Lower leg skin (tissue), 4 donors: ENCODE measurements around the gene DQX1. TPM values are rescaled to one million over a fixed set of nuclear protein-coding genes. Genes with fewer than 3 reads are reported as not detected.

Source experiments
- DNase-seq, 2 donors: peaks; one replicate each; pipeline ENCODE4 v3.0.0-alpha.2; 2019; ENCODE audit warnings: low spot score in 2 of 2
- H3K4me3 ChIP-seq: fragments of 200-600 bp; sonication (generic); 2 replicates; pipeline ENCODE4 v1.5.1; 2017; ENCODE audit warnings: mild to moderate bottlenecking, low read depth; ENCODE audit not compliant: poor library complexity, severe bottlenecking
- POLR2A ChIP-seq, 2 donors: fragments of 450-650 bp; IDR thresholded peaks; one replicate each; pipeline ENCODE4 v1.6.1; 2016 to 2017; ENCODE audit warnings: antibody characterized with exemption in 2 of 2, mild to moderate bottlenecking in 1 of 2, moderate library complexity in 1 of 2
- WGBS, 2 donors: methylation state at CpG; one replicate each; pipeline ENCODE4 v1.1.5; 2018; 5-methylcytosine and 5-hydroxymethylcytosine counted together
- intact Hi-C: fragments of 100-400 bp; cut with DNase I; formaldehyde crosslinking; loops from one replicate; pipeline ENCODE4 v1.15.0; 2023; ENCODE audit warnings: low total_unique reads
- total RNA-seq, 4 donors: library from RNA; depleted of rRNA; stranded (reverse); fragments of >200 nt; gene quantifications; one replicate each; pipeline ENCODE4 v1.1.0, GENCODE V29; 2016
- TF ChIP-seq, protein P1 (sequence below), 3 donors: fragments of 450-650 bp; IDR thresholded peaks; one replicate each; pipeline ENCODE4 v1.5.1; 2016; ENCODE audit warnings: antibody characterized with exemption in 3 of 3, mild to moderate bottlenecking in 3 of 3, moderate library complexity in 2 of 3

DQX1 gene
- total RNA-seq, 4 donors from 2014 or later: 1.9 to 8.0 (median 6.2) TPM

DNA sequence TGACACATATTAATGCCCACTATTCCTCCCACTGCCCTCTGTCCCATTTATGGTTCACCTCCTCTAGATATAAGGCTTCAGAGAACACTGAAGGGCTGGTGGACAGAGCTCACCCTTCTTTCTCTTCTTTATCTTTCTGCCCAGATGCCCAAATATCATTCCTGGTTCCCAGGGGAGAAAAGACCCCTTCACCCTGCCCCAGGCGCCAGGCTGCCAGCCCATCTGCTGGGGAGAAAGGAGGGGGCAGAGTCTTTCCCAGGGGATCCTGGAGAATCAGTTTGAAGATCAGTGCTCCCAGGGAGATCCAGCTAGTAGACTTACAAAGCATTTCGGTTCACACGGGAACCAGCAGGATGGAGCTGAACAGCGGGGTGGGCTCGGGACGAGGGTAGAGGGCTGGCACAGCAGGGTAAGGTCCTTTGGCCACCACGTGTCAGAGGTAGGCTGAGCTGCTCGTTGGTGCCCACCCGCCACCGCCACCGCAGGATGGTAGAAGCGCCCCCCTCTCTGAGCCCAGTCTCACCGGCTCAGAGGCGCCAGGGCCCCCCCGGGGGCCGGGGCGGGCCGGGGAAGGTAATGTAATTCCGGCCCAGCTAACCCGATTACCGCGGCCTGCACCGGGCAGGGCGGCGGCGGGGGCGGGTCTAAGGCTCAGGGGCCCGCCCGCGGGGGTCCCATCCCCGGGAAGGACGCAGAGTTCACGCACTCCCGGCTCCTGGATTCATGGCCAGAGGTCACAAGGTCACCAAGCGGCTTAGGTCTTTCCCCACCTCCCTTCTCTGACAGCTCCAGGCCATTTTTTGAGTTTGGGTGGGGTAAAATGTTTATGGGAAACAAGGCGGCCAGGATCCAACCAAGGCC, 13.1 kb downstream of the DQX1 start:
- DNase-seq: no peak
- WGBS, 2 donors: 10 to 14% methylated on average over 34 to 36 of the region's 36 CpGs
- H3K4me3 ChIP-seq: no peak overlapping the region
- intact Hi-C loops: no loop called here
- TF ChIP-seq, protein P1, sequence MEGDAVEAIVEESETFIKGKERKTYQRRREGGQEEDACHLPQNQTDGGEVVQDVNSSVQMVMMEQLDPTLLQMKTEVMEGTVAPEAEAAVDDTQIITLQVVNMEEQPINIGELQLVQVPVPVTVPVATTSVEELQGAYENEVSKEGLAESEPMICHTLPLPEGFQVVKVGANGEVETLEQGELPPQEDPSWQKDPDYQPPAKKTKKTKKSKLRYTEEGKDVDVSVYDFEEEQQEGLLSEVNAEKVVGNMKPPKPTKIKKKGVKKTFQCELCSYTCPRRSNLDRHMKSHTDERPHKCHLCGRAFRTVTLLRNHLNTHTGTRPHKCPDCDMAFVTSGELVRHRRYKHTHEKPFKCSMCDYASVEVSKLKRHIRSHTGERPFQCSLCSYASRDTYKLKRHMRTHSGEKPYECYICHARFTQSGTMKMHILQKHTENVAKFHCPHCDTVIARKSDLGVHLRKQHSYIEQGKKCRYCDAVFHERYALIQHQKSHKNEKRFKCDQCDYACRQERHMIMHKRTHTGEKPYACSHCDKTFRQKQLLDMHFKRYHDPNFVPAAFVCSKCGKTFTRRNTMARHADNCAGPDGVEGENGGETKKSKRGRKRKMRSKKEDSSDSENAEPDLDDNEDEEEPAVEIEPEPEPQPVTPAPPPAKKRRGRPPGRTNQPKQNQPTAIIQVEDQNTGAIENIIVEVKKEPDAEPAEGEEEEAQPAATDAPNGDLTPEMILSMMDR (IDR thresholded peaks at IDR 0.05): no peak
- TF ChIP-seq POLR2A (IDR thresholded peaks at IDR 0.05): no peak

- no peak for DNase-seq
- TF ChIP-seq, protein P1 (IDR thresholded peaks at IDR 0.05): no peak
- intact Hi-C loops: no loop called here
- no peak overlapping the region for H3K4me3 ChIP-seq
- WGBS, 2 donors: 41 to 47% methylated on average over 11 of the region's 11 CpGs
These were observed 14.7 kb downstream of the DQX1 start for GRCh38 chr2:74511104-74511989.

GRCh38 chr2:74510272-74510671, 15.8 kb downstream of the DQX1 start:
- TF ChIP-seq, protein P1 (IDR thresholded peaks at IDR 0.05): no peak
- no peak for TF ChIP-seq POLR2A (IDR thresholded peaks at IDR 0.05)
- no peak overlapping the region for H3K4me3 ChIP-seq
- no peak for DNase-seq
- WGBS, 2 donors: 92 to 96% methylated on average over 4 of the region's 4 CpGs
- intact Hi-C loops: no loop called here

DNA sequence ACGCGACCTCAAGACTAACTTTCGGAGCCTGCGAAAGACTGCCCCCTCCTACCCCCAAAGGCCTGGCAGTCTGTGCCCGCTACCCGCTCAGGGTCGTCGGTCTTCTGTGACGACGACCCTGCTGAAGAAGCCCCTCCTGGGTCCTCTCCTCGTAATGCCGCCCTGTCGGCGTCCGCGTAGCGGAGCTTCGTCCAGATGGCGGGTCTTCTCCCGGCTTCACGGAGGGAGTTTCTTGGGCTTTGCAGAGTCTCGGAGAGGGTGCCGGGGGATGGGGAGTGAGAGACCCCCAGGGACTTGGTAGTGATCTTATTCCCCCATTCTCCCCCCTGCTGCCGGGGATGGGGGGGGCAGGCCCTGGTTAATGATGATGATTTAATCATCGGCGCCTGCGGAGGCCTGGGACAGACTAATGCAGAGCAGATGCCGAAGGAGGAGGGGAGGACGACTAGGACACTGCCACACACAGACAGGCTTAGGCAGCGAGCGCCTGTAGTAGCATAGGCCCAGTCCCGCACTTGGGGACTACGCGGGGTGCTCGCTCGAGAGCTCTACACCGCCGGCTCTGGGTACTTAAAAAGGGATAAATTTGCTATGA, 18.0 kb downstream of the DQX1 start:
- peak overlapping the region; percentile 67 for H3K4me3 ChIP-seq
- DNase-seq: no peak
- intact Hi-C loops: no loop called here
- 7 to 12% methylated on average over 35 to 38 of the region's 38 CpGs for WGBS, 2 donors
- TF ChIP-seq POLR2A (IDR thresholded peaks at IDR 0.05): no peak
- TF ChIP-seq, protein P1 (IDR thresholded peaks at IDR 0.05): no peak

GRCh38 chr2:74507145-74507925, 18.7 kb downstream of the DQX1 start, which contains the start of gene PCGF1:
Gene PCGF1, minus strand, starts transcription at chr2:74507695. Its CDS starts 27 bp downstream, at chr2:74507668.
- WGBS, 2 donors: 1% methylated on average over 24 to 46 of the region's 56 CpGs
- peak; percentile 99 to 100 for DNase-seq
- intact Hi-C loops: no loop called here
- H3K4me3 ChIP-seq: peak within 1 kb of the TSS; percentile 67
- TF ChIP-seq, protein P1 (IDR thresholded peaks at IDR 0.05): peak in 1 of 3 donors; percentile 27
- no peak for TF ChIP-seq POLR2A (IDR thresholded peaks at IDR 0.05)
